H1 (cell line): ENCODE results near the gene PAK5. TPM values are rescaled to one million over a fixed set of nuclear protein-coding genes. Genes with fewer than 3 reads are reported as not detected.

ENCODE experiments used
- CEBPB ChIP-seq: IDR thresholded peaks from 2 replicates; pipeline ENCODE4 v1.6.1; 2012; ENCODE audit warnings: low read depth, low read length
- CREB1 ChIP-seq: IDR thresholded peaks from 2 replicates; pipeline ENCODE4 v1.6.1; 2012; ENCODE audit warnings: inconsistent platforms
- KDM1A ChIP-seq: fragments of 200-600, 300-600 bp; sonication (generic); IDR thresholded peaks from 2 replicates; pipeline ENCODE4 v1.7.1; 2016; ENCODE audit warnings: mild to moderate bottlenecking, low read length, borderline replicate concordance
- RXRA ChIP-seq: IDR thresholded peaks from 2 replicates; pipeline ENCODE4 v1.6.1; 2011; ENCODE audit warnings: low read depth, mild to moderate bottlenecking, low read length, moderate library complexity; ENCODE audit not compliant: insufficient read depth
- TAF1 ChIP-seq: IDR thresholded peaks from 2 replicates; pipeline ENCODE4 v1.6.1; 2011; ENCODE audit warnings: mild to moderate bottlenecking, low read depth, low read length
- polyA plus RNA-seq, 7 experiments: library from polyadenylated mRNA; depleted of rRNA in 3 of 7; stranded (reverse) in 5 of 7; unstranded in 2 of 7; fragments of >200 nt in 5 of 7; fragments of 200-250 nt in 2 of 7; gene quantifications; 1 replicate in 5 of 7; 2 replicates in 1 of 7; 4 replicates in 1 of 7; pipeline versions ENCODE4 v1.2.1 to v1.2.3, GENCODE V29; 2011 to 2013; ENCODE audit warnings: missing spikeins in 2 of 7, mixed read lengths in 2 of 7
- total RNA-seq: library from RNA; stranded (reverse); fragmentation: NEBNext Ultra II Directional; extraction: Animal tissue kit (Norgen Biotek cat#: 25700); gene quantifications from 2 replicates; pipeline ENCODE4 v1.2.1, GENCODE V29; 2021
- TF ChIP-seq, protein P1 (sequence below): IDR thresholded peaks from 2 replicates; pipeline ENCODE4 v1.6.1; 2011; ENCODE audit warnings: low read length, improper control_type of control experiment
- TF ChIP-seq, protein P2 (sequence below): IDR thresholded peaks from 2 replicates; pipeline ENCODE4 v1.6.1; 2012; ENCODE audit warnings: inconsistent platforms

PAK5 gene
- total and polyA plus RNA-seq, 2 of the 8 experiments (the other 6 are each of a cell fraction or from before 2014, with no cell fraction given) = 0.54 to 0.80 TPM

DNA sequence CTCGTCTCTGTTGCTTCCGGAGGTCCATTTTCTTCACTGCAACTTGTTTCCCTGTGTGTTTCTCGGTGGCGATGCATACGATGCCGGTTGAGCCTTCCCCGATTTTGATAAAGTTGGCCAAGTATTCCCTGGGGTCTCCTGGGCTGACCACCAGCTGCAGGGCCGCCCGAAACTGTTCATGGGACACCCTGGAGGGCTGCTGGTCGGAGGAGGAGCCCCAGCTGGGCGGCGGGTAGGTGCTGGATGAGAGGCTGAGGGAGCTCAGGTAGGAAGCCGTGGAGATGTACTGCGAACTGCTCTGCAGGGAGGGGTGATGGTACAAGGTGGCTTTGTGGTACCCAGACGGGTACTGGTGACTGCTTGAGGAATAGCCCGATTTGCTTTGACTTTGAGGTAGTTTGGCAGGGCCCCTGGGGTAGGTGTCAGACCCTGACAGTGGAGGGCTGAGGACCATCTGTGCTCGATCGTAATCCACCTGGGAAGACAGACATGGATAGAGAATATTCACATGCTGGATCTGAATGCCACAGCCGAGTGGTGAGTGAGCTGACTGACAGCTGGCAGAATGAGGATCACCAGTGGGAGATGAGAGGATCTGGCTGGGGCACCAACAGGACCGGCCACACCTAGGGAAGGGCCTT, 272.8 kb downstream of the PAK5 start (continued):
- TF ChIP-seq, protein P1, sequence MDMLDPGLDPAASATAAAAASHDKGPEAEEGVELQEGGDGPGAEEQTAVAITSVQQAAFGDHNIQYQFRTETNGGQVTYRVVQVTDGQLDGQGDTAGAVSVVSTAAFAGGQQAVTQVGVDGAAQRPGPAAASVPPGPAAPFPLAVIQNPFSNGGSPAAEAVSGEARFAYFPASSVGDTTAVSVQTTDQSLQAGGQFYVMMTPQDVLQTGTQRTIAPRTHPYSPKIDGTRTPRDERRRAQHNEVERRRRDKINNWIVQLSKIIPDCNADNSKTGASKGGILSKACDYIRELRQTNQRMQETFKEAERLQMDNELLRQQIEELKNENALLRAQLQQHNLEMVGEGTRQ = no peak
- no peak for TF ChIP-seq CREB1
- TF ChIP-seq CEBPB = no peak
- no peak for TF ChIP-seq RXRA
- TF ChIP-seq KDM1A = no peak
- TF ChIP-seq TAF1 = no peak
- TF ChIP-seq, protein P2, sequence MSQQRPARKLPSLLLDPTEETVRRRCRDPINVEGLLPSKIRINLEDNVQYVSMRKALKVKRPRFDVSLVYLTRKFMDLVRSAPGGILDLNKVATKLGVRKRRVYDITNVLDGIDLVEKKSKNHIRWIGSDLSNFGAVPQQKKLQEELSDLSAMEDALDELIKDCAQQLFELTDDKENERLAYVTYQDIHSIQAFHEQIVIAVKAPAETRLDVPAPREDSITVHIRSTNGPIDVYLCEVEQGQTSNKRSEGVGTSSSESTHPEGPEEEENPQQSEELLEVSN = no peak
